Endothelial cell of umbilical vein (primary cell): Measurements from ENCODE around the gene PCNX4. TPM values are rescaled to one million over a fixed set of nuclear protein-coding genes. Genes with fewer than 3 reads are reported as not detected.

ENCODE experiments used
- BruUV-seq: library from RNA; stranded (reverse); fragments of 400-500 nt; replicated peaks from 2 replicates; lab custom pipeline; 2021; lab: Mats Ljungman, UMichigan
- CTCF ChIA-PET: fragments of 300-600, 350-600 bp; sonication (Branson Sonifier 250); formaldehyde crosslinking; loops from one replicate; lab custom pipeline; 2021; ENCODE audit warnings: antibody characterized with exemption, inconsistent platforms; lab: Charles Lee
- POLR2A ChIA-PET: fragments of 300-600, 350-600 bp; sonication (Branson Sonifier 250); formaldehyde crosslinking; loops from one replicate; lab custom pipeline; 2021; ENCODE audit warnings: antibody characterized with exemption, inconsistent platforms; lab: Charles Lee
- DNase-seq: peaks from one replicate; pipeline ENCODE4 v3.0.0-alpha.2; 2011; ENCODE audit warnings: low read depth, low spot score
- FAIRE-seq: peaks from 2 replicates; lab custom pipeline; 2011; peaks lifted over from hg19 to GRCh38; lab: Jason Lieb, UNC
- H2AFZ ChIP-seq: 2 replicates; pipeline ENCODE4 v1.6.0; 2012; ENCODE audit warnings: low read depth, low read length, control low read depth, inconsistent platforms
- H3K27ac ChIP-seq: 2 replicates; pipeline ENCODE4 v1.5.1; 2011; ENCODE audit warnings: low read depth, mild to moderate bottlenecking, control low read depth, low read length, moderate library complexity; ENCODE audit not compliant: insufficient read depth
- H3K27me3 ChIP-seq, 2 experiments: 2 replicates each; pipeline versions ENCODE4 v1.6.0 to v1.6.1; 2011; ENCODE audit warnings: low read length in 2 of 2, mixed read lengths in 1 of 2; ENCODE audit not compliant: control insufficient read depth in 2 of 2, insufficient read depth in 2 of 2
- H3K36me3 ChIP-seq, 2 experiments: 2 replicates in 1 of 2; 3 replicates in 1 of 2; pipeline ENCODE4 v1.5.1; 2011; ENCODE audit warnings: low read length in 2 of 2, mild to moderate bottlenecking in 1 of 2, moderate library complexity in 1 of 2; ENCODE audit not compliant: control insufficient read depth in 2 of 2, insufficient read depth in 2 of 2; ENCODE audit errors: extremely low read depth in 1 of 2
- H3K4me1 ChIP-seq: 3 replicates; pipeline ENCODE4 v1.5.1; 2011; ENCODE audit warnings: mild to moderate bottlenecking, low read length; ENCODE audit not compliant: control insufficient read depth, insufficient read depth; ENCODE audit errors: extremely low read depth
- H3K4me2 ChIP-seq: 2 replicates; pipeline ENCODE4 v1.6.1; 2011; ENCODE audit warnings: low read length, control low read depth, mixed read lengths; ENCODE audit not compliant: insufficient read depth
- H3K4me3 ChIP-seq, 3 experiments: fragments of 200-600 bp in 1 of 3; sonication (generic), shearing (Covaris generic) in 1 of 3; replicated peaks in 1 of 3; 2 replicates each; pipeline ENCODE4 v1.5.1; 2011 to 2016; ENCODE audit warnings: control low read depth in 3 of 3, low read length in 3 of 3, mild to moderate bottlenecking in 2 of 3, inconsistent platforms in 1 of 3, low read depth in 1 of 3, moderate library complexity in 1 of 3; ENCODE audit not compliant: insufficient read depth in 1 of 3
- H3K79me2 ChIP-seq: 2 replicates; pipeline ENCODE4 v1.6.0; 2012; ENCODE audit warnings: low read length, inconsistent platforms; ENCODE audit not compliant: control insufficient read depth, insufficient read depth
- H3K9ac ChIP-seq: replicated peaks from 2 replicates; pipeline ENCODE3; 2011; ENCODE audit warnings: low read length, control low read depth; ENCODE audit not compliant: insufficient read depth; ENCODE audit errors: extremely low read depth
- H3K9me1 ChIP-seq: replicated peaks from 3 replicates; pipeline ENCODE4 v1.6.0; 2011; ENCODE audit warnings: mild to moderate bottlenecking, low read length; ENCODE audit not compliant: control insufficient read depth, insufficient read depth; ENCODE audit errors: extremely low read depth
- H3K9me3 ChIP-seq: replicated peaks from 2 replicates; pipeline ENCODE4 v1.5.1; 2012; ENCODE audit warnings: low read length, inconsistent platforms; ENCODE audit not compliant: control insufficient read depth, insufficient read depth
- H4K20me1 ChIP-seq: replicated peaks from 2 replicates; pipeline ENCODE3; 2011; ENCODE audit warnings: mild to moderate bottlenecking, low read length; ENCODE audit not compliant: control insufficient read depth, insufficient read depth; ENCODE audit errors: extremely low read depth
- EZH2 ChIP-seq: IDR thresholded peaks from 2 replicates; pipeline ENCODE4 v1.6.1; 2012; ENCODE audit warnings: borderline replicate concordance, low read depth, mild to moderate bottlenecking, moderate library complexity, low read length, inconsistent platforms; ENCODE audit not compliant: severe bottlenecking
- JUN ChIP-seq: IDR thresholded peaks from 2 replicates; pipeline ENCODE4 v1.6.1; 2011; ENCODE audit warnings: borderline replicate concordance, low read depth; ENCODE audit not compliant: insufficient read length, insufficient read depth
- POLR2A ChIP-seq: IDR thresholded peaks from 2 replicates; pipeline ENCODE4 v1.6.1; 2012; ENCODE audit warnings: low read depth, mild to moderate bottlenecking, control low read depth, low read length
- dilution Hi-C: fragments of 300-500 bp; cut with MboI; formaldehyde crosslinking; loops from one replicate; pipeline ENCODE4 v1.15.0; 2019; ENCODE audit warnings: low sequenced_read_pairs; ENCODE audit not compliant: extremely low pct_ligation_motif_present
- intact Hi-C: fragments of 100-400 bp; cut with micrococcal nuclease; formaldehyde crosslinking; loops from one replicate; pipeline ENCODE4 v1.10.0; 2022
- polyA plus RNA-seq, 4 experiments: library from polyadenylated mRNA; depleted of rRNA in 3 of 4; stranded (reverse) in 3 of 4; unstranded in 1 of 4; fragments of >200 nt; gene quantifications; 2 replicates each; pipeline versions ENCODE4 v1.2.1 to v1.2.3, GENCODE V29; 2011 to 2012; ENCODE audit warnings: missing spikeins in 1 of 4
- total RNA-seq: library from RNA; stranded (reverse); gene quantifications from 2 replicates; pipeline ENCODE4 v1.2.3, GENCODE V29; 2021
- TF ChIP-seq, protein P1 (sequence below), 2 donors: IDR thresholded peaks; 1 replicate in 1 of 2; 2 replicates in 1 of 2; pipeline ENCODE4 v1.5.1; 2011; ENCODE audit warnings: low read length in 2 of 2, mild to moderate bottlenecking in 2 of 2, moderate library complexity in 2 of 2, control low read depth in 1 of 2, inconsistent platforms in 1 of 2, low read depth in 1 of 2; ENCODE audit not compliant: insufficient read depth in 1 of 2; ENCODE audit errors: extremely low read depth in 1 of 2
- TF ChIP-seq, protein P2 (sequence below): IDR thresholded peaks from 2 replicates; pipeline ENCODE4 v1.6.1; 2011; ENCODE audit not compliant: insufficient read depth, insufficient read length

Gene PCNX4
- total and polyA plus RNA-seq, 2 donors (not counting 3 experiments of a cell fraction or from before 2014, with no cell fraction given) = 35.5 to 51.6 TPM

DNA sequence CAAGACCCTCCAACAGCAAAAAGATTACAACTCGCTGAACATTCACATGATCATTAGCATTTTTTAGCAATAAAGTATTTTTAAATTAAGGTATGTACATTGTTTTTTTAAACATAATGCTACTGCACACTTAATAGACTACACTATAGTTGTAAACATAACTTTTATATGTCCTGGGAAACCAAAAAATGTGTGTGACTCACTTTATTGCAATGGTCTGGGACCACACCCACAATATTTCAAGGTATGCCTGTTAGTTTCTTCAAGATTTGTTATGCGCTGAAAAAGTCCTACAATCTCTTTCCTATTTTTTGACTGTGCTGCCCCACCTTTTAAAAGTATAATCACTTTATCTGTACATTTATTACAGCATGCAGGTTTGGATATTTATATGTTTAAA, 30.4 kb upstream of the PCNX4 start:
- DNase-seq = no peak
- no peaks in the 10 kb centered on the region for H3K9me3 ChIP-seq
- CTCF ChIA-PET = interaction anchor here (2.5 kb wide), 1 partner anchor 122 kb away, joined by 42 read pairs; no protein-coding TSS in a partner anchor

More for the DNA sequence above, 30.4 kb upstream of the PCNX4 start:
- Histone ChIP-seq H3K27ac (no peak overlapping the region), H3K27me3 (peaks cover 3 to 12% of the 10 kb centered on the region in 2 experiments), H3K4me2 (no peak overlapping the region), H3K4me1 (no peaks in the 10 kb centered on the region), H3K9me1 (no peaks in the 10 kb centered on the region), H3K36me3 (no peaks in the 10 kb centered on the region), H2AFZ (no peak overlapping the region), H4K20me1 (no peaks in the 10 kb centered on the region), H3K4me3 (no peak overlapping the region), H3K9ac (no peak overlapping the region), H3K79me2 (no peaks in the 10 kb centered on the region)
- dilution Hi-C loops (no loop called here), intact Hi-C loops (loop anchor here (5.0 kb wide), 2 partner anchors 106 to 496 kb away; partner anchors contain the start of gene DHRS7)
- TF ChIP-seq, protein P1, sequence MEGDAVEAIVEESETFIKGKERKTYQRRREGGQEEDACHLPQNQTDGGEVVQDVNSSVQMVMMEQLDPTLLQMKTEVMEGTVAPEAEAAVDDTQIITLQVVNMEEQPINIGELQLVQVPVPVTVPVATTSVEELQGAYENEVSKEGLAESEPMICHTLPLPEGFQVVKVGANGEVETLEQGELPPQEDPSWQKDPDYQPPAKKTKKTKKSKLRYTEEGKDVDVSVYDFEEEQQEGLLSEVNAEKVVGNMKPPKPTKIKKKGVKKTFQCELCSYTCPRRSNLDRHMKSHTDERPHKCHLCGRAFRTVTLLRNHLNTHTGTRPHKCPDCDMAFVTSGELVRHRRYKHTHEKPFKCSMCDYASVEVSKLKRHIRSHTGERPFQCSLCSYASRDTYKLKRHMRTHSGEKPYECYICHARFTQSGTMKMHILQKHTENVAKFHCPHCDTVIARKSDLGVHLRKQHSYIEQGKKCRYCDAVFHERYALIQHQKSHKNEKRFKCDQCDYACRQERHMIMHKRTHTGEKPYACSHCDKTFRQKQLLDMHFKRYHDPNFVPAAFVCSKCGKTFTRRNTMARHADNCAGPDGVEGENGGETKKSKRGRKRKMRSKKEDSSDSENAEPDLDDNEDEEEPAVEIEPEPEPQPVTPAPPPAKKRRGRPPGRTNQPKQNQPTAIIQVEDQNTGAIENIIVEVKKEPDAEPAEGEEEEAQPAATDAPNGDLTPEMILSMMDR (IDR thresholded peaks at IDR 0.05; ENCODE audit: extremely low read depth in 1 of 2, insufficient read depth in 1 of 2, low read depth in 1 of 2, low read length in 2 of 2) = no peak
- TF ChIP-seq, protein P2, sequence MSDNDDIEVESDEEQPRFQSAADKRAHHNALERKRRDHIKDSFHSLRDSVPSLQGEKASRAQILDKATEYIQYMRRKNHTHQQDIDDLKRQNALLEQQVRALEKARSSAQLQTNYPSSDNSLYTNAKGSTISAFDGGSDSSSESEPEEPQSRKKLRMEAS = no peak
- TF ChIP-seq JUN (no peak), EZH2 (no peak), POLR2A (no peak)
- POLR2A ChIA-PET = no interaction called here
- FAIRE-seq = no peak
- BruUV-seq = no TSS peak
